Stomach (tissue), 4 donors: Measurements from ENCODE around the gene PIEZO1.

Experiments used
- CTCF ChIP-seq, 7 experiments: fragments of 450-650 bp in 4 of 7; fragments of 200-600 bp in 3 of 7; sonication (generic) in 3 of 7; IDR thresholded peaks; one replicate each; pipeline ENCODE4 v1.5.1; 2016 to 2019; ENCODE audit warnings: antibody characterized with exemption in 7 of 7, control low read depth in 2 of 7, mild to moderate bottlenecking in 1 of 7
- POLR2A ChIP-seq, 4 donors: fragments of 450-650 bp; IDR thresholded peaks; one replicate each; pipeline ENCODE4 v1.6.1; 2016; ENCODE audit warnings: antibody characterized with exemption in 4 of 4, control low read depth in 2 of 4, mild to moderate bottlenecking in 1 of 4, moderate library complexity in 1 of 4

- no peak for TF ChIP-seq CTCF (IDR thresholded peaks at IDR 0.05)
- TF ChIP-seq POLR2A (IDR thresholded peaks at IDR 0.05) = no peak
These were observed 31.4 kb downstream of the PIEZO1 start for GRCh38 chr16:88753602-88754001.
